ENCODE data around the gene KIAA1958.
A peak's percentile ranks its signal among the peaks of the same experiment; 100 is the strongest.

Gene KIAA1958

GRCh38 chr9:112477330-112477729, 9.3 kb upstream of the KIAA1958 start:
- Histone ChIP-seq H3K27me3 (ENCODE audit: control insufficient read depth in 1 of 2, insufficient read depth in 1 of 2, low read length in 2 of 2) (no peaks in the 10 kb centered on the region), H2BK15ac (ENCODE audit: low read depth, poor library complexity, severe bottlenecking) (no peak overlapping the region), H3K4ac (ENCODE audit: low read depth in 1 of 2, low read length in 2 of 2) (no peak overlapping the region), H4K8ac (ENCODE audit: low read length) (no peak overlapping the region), H2AFZ (ENCODE audit: low read depth, low read length) (no peak overlapping the region), H3K27ac (ENCODE audit: low read length, poor library complexity, severe bottlenecking) (no peak overlapping the region), H3K79me1 (replicated peaks; ENCODE audit: low read length, poor library complexity, severe bottlenecking) (peaks cover 1% of the 10 kb centered on the region), H2AK5ac (ENCODE audit: low read length, severe bottlenecking) (no peak overlapping the region), H3K4me1 (ENCODE audit: control insufficient read depth, insufficient read depth, low read depth, low read length) (no peaks in the 10 kb centered on the region), H2BK5ac (ENCODE audit: low read depth, low read length, poor library complexity, severe bottlenecking) (no peak overlapping the region), H3K9me3 (ENCODE audit: control insufficient read depth, low read length) (peaks cover 11% of the 10 kb centered on the region), H3K4me2 (ENCODE audit: low read length, poor library complexity, severe bottlenecking) (no peak overlapping the region), H2BK12ac (ENCODE audit: low read length in 2 of 2) (no peak overlapping the region), H4K91ac (ENCODE audit: low read length) (no peak overlapping the region), H3K14ac (ENCODE audit: low read length in 2 of 2) (no peak overlapping the region), H3K36me3 (ENCODE audit: control insufficient read depth in 1 of 2, insufficient read depth in 2 of 2, low read depth in 1 of 2, low read length in 2 of 2) (peaks cover 14 to 21% of the 10 kb centered on the region in 2 experiments), H2BK120ac (ENCODE audit: low read depth, low read length) (no peak overlapping the region), H3K9ac (ENCODE audit: low read length) (no peak overlapping the region), H3K18ac (ENCODE audit: low read depth in 1 of 2, low read length in 2 of 2) (no peak overlapping the region), H3K4me3 (ENCODE audit: insufficient read depth in 1 of 2, low read depth in 1 of 2, low read length in 2 of 2) (no peak overlapping the region), H3K23ac (ENCODE audit: low read length in 2 of 2) (no peak overlapping the region)
- WGBS: 93% methylated on average over 1 of the region's 2 CpGs
- no peak for DNase-seq

GRCh38 chr9:112479221-112479620, 7.4 kb upstream of the KIAA1958 start:
- H3K9me3 ChIP-seq (ENCODE audit: control insufficient read depth, low read length): peaks cover 11% of the 10 kb centered on the region
- no peak overlapping the region for H3K9ac ChIP-seq (ENCODE audit: low read length)
- no peak overlapping the region for H2BK15ac ChIP-seq (ENCODE audit: low read depth, poor library complexity, severe bottlenecking)
- no peak overlapping the region for H3K27ac ChIP-seq (ENCODE audit: low read length, poor library complexity, severe bottlenecking)
- peaks cover 1% of the 10 kb centered on the region for H3K79me1 ChIP-seq (replicated peaks; ENCODE audit: low read length, poor library complexity, severe bottlenecking)
- no peak overlapping the region for H4K91ac ChIP-seq (ENCODE audit: low read length)
- H3K27me3 ChIP-seq (ENCODE audit: control insufficient read depth in 1 of 2, insufficient read depth in 1 of 2, low read length in 2 of 2): no peaks in the 10 kb centered on the region
- H2AK5ac ChIP-seq (ENCODE audit: low read length, severe bottlenecking): no peak overlapping the region
- no peak overlapping the region for H2BK12ac ChIP-seq (ENCODE audit: low read length in 2 of 2)
- H3K4me3 ChIP-seq (ENCODE audit: insufficient read depth in 1 of 2, low read depth in 1 of 2, low read length in 2 of 2): no peak overlapping the region
- H3K18ac ChIP-seq (ENCODE audit: low read depth in 1 of 2, low read length in 2 of 2): no peak overlapping the region
- H3K23ac ChIP-seq (ENCODE audit: low read length in 2 of 2): no peak overlapping the region
- no peak overlapping the region for H3K14ac ChIP-seq (ENCODE audit: low read length in 2 of 2)
- H4K8ac ChIP-seq (ENCODE audit: low read length): no peak overlapping the region
- H2BK5ac ChIP-seq (ENCODE audit: low read depth, low read length, poor library complexity, severe bottlenecking): no peak overlapping the region
- no peak overlapping the region for H2BK120ac ChIP-seq (ENCODE audit: low read depth, low read length)
- H3K4me2 ChIP-seq (ENCODE audit: low read length, poor library complexity, severe bottlenecking): no peak overlapping the region
- H3K36me3 ChIP-seq (ENCODE audit: control insufficient read depth in 1 of 2, insufficient read depth in 2 of 2, low read depth in 1 of 2, low read length in 2 of 2): peaks cover 12 to 14% of the 10 kb centered on the region in 2 experiments
- DNase-seq: no peak
- no peaks in the 10 kb centered on the region for H3K4me1 ChIP-seq (ENCODE audit: control insufficient read depth, insufficient read depth, low read depth, low read length)
- no peak overlapping the region for H3K4ac ChIP-seq (ENCODE audit: low read depth in 1 of 2, low read length in 2 of 2)
- H2AFZ ChIP-seq (ENCODE audit: low read depth, low read length): no peak overlapping the region

- H3K9me3 ChIP-seq (ENCODE audit: control insufficient read depth, low read length): no peaks in the 10 kb centered on the region
- no peak for DNase-seq
- no peaks in the 10 kb centered on the region for H3K36me3 ChIP-seq (ENCODE audit: control insufficient read depth in 1 of 2, insufficient read depth in 2 of 2, low read depth in 1 of 2, low read length in 2 of 2)
- H2AFZ ChIP-seq (ENCODE audit: low read depth, low read length): no peak overlapping the region
- peaks cover 2% of the 10 kb centered on the region for H3K4me1 ChIP-seq (ENCODE audit: control insufficient read depth, insufficient read depth, low read depth, low read length)
- no peak overlapping the region for H2BK5ac ChIP-seq (ENCODE audit: low read depth, low read length, poor library complexity, severe bottlenecking)
- no peak overlapping the region for H2AK5ac ChIP-seq (ENCODE audit: low read length, severe bottlenecking)
- no peak overlapping the region for H2BK12ac ChIP-seq (ENCODE audit: low read length in 2 of 2)
- H3K4me2 ChIP-seq (ENCODE audit: low read length, poor library complexity, severe bottlenecking): no peak overlapping the region
- no peak overlapping the region for H2BK120ac ChIP-seq (ENCODE audit: low read depth, low read length)
- no peak overlapping the region for H3K23ac ChIP-seq (ENCODE audit: low read length in 2 of 2)
- 91% methylated on average over 1 of the region's 2 CpGs for WGBS
- H4K8ac ChIP-seq (ENCODE audit: low read length): no peak overlapping the region
- no peaks in the 10 kb centered on the region for H3K27me3 ChIP-seq (ENCODE audit: control insufficient read depth in 1 of 2, insufficient read depth in 1 of 2, low read length in 2 of 2)
- no peak overlapping the region for H3K4ac ChIP-seq (ENCODE audit: low read depth in 1 of 2, low read length in 2 of 2)
- H3K14ac ChIP-seq (ENCODE audit: low read length in 2 of 2): no peak overlapping the region
- H3K9ac ChIP-seq (ENCODE audit: low read length): no peak overlapping the region
- no peak overlapping the region for H3K18ac ChIP-seq (ENCODE audit: low read depth in 1 of 2, low read length in 2 of 2)
- no peak overlapping the region for H2BK15ac ChIP-seq (ENCODE audit: low read depth, poor library complexity, severe bottlenecking)
- H4K91ac ChIP-seq (ENCODE audit: low read length): no peak overlapping the region
- no peak overlapping the region for H3K27ac ChIP-seq (ENCODE audit: low read length, poor library complexity, severe bottlenecking)
- no peak overlapping the region for H3K4me3 ChIP-seq (ENCODE audit: insufficient read depth in 1 of 2, low read depth in 1 of 2, low read length in 2 of 2)
- peaks cover 3% of the 10 kb centered on the region for H3K79me1 ChIP-seq (replicated peaks; ENCODE audit: low read length, poor library complexity, severe bottlenecking)
Observed at GRCh38 chr9:112484607-112485006, 2.0 kb upstream of the KIAA1958 start.

- Histone ChIP-seq H2BK120ac (ENCODE audit: low read depth, low read length) (peak overlapping the region; percentile 5), H3K27me3 (ENCODE audit: control insufficient read depth in 1 of 2, insufficient read depth in 1 of 2, low read length in 2 of 2) (no peaks in the 10 kb centered on the region), H2BK12ac (ENCODE audit: low read length in 2 of 2) (no peak overlapping the region), H3K4ac (ENCODE audit: low read depth in 1 of 2, low read length in 2 of 2) (no peak overlapping the region), H3K4me2 (ENCODE audit: low read length, poor library complexity, severe bottlenecking) (no peak overlapping the region), H3K9ac (ENCODE audit: low read length) (no peak overlapping the region), H3K18ac (ENCODE audit: low read depth in 1 of 2, low read length in 2 of 2) (no peak overlapping the region), H2AFZ (ENCODE audit: low read depth, low read length) (no peak overlapping the region), H3K36me3 (ENCODE audit: control insufficient read depth in 1 of 2, insufficient read depth in 2 of 2, low read depth in 1 of 2, low read length in 2 of 2) (no peaks in the 10 kb centered on the region), H3K27ac (ENCODE audit: low read length, poor library complexity, severe bottlenecking) (no peak overlapping the region), H3K4me1 (ENCODE audit: control insufficient read depth, insufficient read depth, low read depth, low read length) (peaks cover 2% of the 10 kb centered on the region), H2AK5ac (ENCODE audit: low read length, severe bottlenecking) (no peak overlapping the region), H4K8ac (ENCODE audit: low read length) (no peak overlapping the region), H3K9me3 (ENCODE audit: control insufficient read depth, low read length) (no peaks in the 10 kb centered on the region), H2BK15ac (ENCODE audit: low read depth, poor library complexity, severe bottlenecking) (no peak overlapping the region), H3K4me3 (ENCODE audit: insufficient read depth in 1 of 2, low read depth in 1 of 2, low read length in 2 of 2) (no peak overlapping the region), H4K91ac (ENCODE audit: low read length) (no peak overlapping the region), H3K23ac (ENCODE audit: low read length in 2 of 2) (no peak overlapping the region), H3K79me1 (replicated peaks; ENCODE audit: low read length, poor library complexity, severe bottlenecking) (peaks cover 3% of the 10 kb centered on the region), H3K14ac (ENCODE audit: low read length in 2 of 2) (no peak overlapping the region), H2BK5ac (ENCODE audit: low read depth, low read length, poor library complexity, severe bottlenecking) (no peak overlapping the region)
- 100% methylated on average over 1 of the region's 3 CpGs for WGBS
- DNase-seq: no peak
Observed at GRCh38 chr9:112485574-112485973, 1.1 kb upstream of the KIAA1958 start.

Measured in mesenchymal stem cell (in vitro differentiated cells and primary cell).